WERI-Rb-1 (cell line): Measurements from ENCODE around the gene CAMTA1.

Source experiments
- DNase-seq: peaks from one replicate; pipeline ENCODE4 v3.0.0-alpha.2; 2020
- H3K27ac ChIP-seq: fragments of 250-450 bp; sonication (Bioruptor Pico); 2 replicates; pipeline ENCODE4 v1.5.1; 2020; ENCODE audit warnings: mild to moderate bottlenecking, moderate library complexity
- H3K27me3 ChIP-seq: fragments of 250-450 bp; sonication (Bioruptor Pico); 2 replicates; pipeline ENCODE4 v1.5.1; 2021; ENCODE audit warnings: mild to moderate bottlenecking, low read depth, moderate library complexity; ENCODE audit not compliant: insufficient read depth, severe bottlenecking
- H3K36me3 ChIP-seq: fragments of 250-450 bp; sonication (Bioruptor Pico); 2 replicates; pipeline ENCODE4 v1.5.1; 2020; ENCODE audit warnings: mild to moderate bottlenecking, moderate library complexity
- H3K4me3 ChIP-seq: 2 replicates; pipeline ENCODE4 v1.5.1; 2011; ENCODE audit warnings: low read depth, mild to moderate bottlenecking, control low read depth, low read length
- H3K9me3 ChIP-seq: fragments of 250-450 bp; sonication (Bioruptor Pico); 2 replicates; pipeline ENCODE4 v1.5.1; 2021; ENCODE audit warnings: mild to moderate bottlenecking, moderate library complexity; ENCODE audit not compliant: severe bottlenecking
- TF ChIP-seq, protein P1 (sequence below): IDR thresholded peaks from 2 replicates; pipeline ENCODE4 v1.5.1; 2011; ENCODE audit warnings: low read depth, mild to moderate bottlenecking, control low read depth, inconsistent platforms, low read length

Gene CAMTA1

GRCh38 chr1:7524341-7525337 lies 739.4 kb downstream of the CAMTA1 start:
- Histone ChIP-seq H3K27ac (no peak overlapping the region), H3K4me3 (no peak overlapping the region), H3K27me3 (no peaks in the 10 kb centered on the region), H3K9me3 (peaks cover 2% of the 10 kb centered on the region), H3K36me3 (no peaks in the 10 kb centered on the region)
- DNase-seq = no peak
- TF ChIP-seq, protein P1, sequence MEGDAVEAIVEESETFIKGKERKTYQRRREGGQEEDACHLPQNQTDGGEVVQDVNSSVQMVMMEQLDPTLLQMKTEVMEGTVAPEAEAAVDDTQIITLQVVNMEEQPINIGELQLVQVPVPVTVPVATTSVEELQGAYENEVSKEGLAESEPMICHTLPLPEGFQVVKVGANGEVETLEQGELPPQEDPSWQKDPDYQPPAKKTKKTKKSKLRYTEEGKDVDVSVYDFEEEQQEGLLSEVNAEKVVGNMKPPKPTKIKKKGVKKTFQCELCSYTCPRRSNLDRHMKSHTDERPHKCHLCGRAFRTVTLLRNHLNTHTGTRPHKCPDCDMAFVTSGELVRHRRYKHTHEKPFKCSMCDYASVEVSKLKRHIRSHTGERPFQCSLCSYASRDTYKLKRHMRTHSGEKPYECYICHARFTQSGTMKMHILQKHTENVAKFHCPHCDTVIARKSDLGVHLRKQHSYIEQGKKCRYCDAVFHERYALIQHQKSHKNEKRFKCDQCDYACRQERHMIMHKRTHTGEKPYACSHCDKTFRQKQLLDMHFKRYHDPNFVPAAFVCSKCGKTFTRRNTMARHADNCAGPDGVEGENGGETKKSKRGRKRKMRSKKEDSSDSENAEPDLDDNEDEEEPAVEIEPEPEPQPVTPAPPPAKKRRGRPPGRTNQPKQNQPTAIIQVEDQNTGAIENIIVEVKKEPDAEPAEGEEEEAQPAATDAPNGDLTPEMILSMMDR = no peak

GRCh38 chr1:7525338-7526063 lies 740.2 kb downstream of the CAMTA1 start:
- Histone ChIP-seq H3K27ac (no peak overlapping the region), H3K36me3 (no peaks in the 10 kb centered on the region), H3K4me3 (no peak overlapping the region), H3K27me3 (no peaks in the 10 kb centered on the region), H3K9me3 (peaks cover 2% of the 10 kb centered on the region)
- TF ChIP-seq, protein P1 = no peak
- DNase-seq = no peak

GRCh38 chr1:7526196-7526866 lies 741.1 kb downstream of the CAMTA1 start:
- no peak overlapping the region for H3K4me3 ChIP-seq
- H3K27ac ChIP-seq = no peak overlapping the region
- no peaks in the 10 kb centered on the region for H3K36me3 ChIP-seq
- DNase-seq = no peak
- TF ChIP-seq, protein P1 = no peak
- peaks cover 2% of the 10 kb centered on the region for H3K9me3 ChIP-seq
- H3K27me3 ChIP-seq = no peaks in the 10 kb centered on the region

DNA sequence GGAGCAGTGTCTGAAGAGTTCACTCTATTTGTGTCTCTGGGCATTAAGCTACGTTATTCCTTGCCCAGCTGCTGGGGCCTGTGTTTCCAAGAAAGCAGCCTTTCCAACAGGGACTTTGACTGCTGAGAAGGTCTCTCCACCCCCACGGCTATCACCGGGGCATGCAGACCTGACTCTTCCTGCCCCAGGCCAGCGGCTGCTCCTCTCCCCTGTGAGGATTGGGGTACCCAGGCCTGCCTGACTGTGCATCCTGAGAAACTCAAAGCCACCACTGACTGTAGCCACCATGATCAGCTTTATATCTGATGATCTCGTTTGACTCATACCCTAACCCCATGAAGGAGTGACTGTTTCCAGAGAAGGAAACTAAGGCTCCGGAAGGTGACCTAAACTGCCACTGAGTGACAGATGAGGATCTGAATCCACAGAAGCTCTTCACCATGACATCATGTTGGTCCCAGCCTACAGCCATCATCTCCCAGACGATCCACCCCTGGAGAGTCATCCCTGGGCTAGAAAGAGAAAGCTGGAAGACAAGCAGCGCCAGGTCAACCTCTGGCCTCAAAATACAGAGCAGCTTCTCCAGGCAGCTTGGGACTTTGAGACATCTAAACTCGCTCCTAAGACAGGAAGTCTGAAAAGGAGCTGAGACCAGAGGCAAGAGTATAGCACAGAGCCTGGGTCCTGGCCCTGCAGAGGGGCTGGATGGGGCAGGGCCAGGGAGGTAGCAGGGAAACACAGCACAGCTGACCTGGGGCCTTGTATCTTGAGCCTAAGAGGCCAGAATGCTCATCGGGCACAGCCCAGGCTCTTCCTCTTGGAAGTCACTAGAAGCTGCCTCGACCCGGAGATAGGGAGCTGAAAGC lies 741.8 kb downstream of the CAMTA1 start:
- Histone ChIP-seq H3K27ac (no peak overlapping the region), H3K9me3 (peaks cover 2% of the 10 kb centered on the region), H3K36me3 (no peaks in the 10 kb centered on the region), H3K4me3 (no peak overlapping the region), H3K27me3 (no peaks in the 10 kb centered on the region)
- DNase-seq = no peak
- TF ChIP-seq, protein P1 = no peak

DNA sequence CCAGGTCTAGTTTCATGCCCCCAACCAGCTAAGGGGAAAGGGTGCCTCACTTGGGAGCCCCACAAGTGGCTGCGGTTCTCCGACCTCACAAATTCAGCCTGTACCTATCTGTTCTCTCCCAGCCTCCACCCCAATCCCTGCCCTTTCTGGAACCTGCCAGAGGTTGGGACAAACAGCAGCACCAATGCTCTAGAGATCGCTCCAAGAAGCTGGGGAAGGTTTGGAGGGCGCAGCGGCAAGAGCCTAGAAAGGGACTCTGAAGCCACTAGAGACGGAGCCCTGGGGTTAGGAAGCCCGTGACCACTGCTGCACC lies 742.4 kb downstream of the CAMTA1 start:
- no peak overlapping the region for H3K4me3 ChIP-seq
- H3K9me3 ChIP-seq = peaks cover 2% of the 10 kb centered on the region
- TF ChIP-seq, protein P1 = no peak
- no peak for DNase-seq
- no peak overlapping the region for H3K27ac ChIP-seq
- no peaks in the 10 kb centered on the region for H3K27me3 ChIP-seq
- H3K36me3 ChIP-seq = no peaks in the 10 kb centered on the region
